Activated T-cell treated with anti-CD3 and anti-CD28 coated beads, Interleukin-2, amount 50 U/mL, for 48 hours (primary cell): ENCODE data around the gene DOCK2.

Experiments used
- DNase-seq, 2 experiments: peaks; one replicate each; pipeline ENCODE4 v3.0.0-alpha.2; 2020

The DOCK2 gene

DNA sequence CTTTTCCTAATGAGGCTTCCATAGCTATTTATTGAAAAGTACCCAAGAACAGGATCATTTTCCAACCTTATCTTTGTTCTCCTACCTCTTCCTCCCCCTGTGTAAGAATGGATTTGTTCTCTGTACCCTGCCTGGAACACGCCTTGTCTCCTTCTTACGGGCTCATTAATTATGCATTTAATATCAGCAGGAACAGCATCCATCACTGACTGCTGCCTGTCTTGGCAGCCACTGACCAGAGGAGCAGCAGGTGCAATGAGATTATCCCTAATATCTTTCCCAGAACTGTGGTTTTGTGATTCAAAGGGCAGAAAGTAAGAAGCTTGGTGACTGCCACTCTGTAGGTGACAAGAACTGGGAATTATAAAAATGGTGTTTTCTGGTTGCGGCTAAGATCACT, 362.5 kb downstream of the DOCK2 start:
- DNase-seq: no peak

DNA sequence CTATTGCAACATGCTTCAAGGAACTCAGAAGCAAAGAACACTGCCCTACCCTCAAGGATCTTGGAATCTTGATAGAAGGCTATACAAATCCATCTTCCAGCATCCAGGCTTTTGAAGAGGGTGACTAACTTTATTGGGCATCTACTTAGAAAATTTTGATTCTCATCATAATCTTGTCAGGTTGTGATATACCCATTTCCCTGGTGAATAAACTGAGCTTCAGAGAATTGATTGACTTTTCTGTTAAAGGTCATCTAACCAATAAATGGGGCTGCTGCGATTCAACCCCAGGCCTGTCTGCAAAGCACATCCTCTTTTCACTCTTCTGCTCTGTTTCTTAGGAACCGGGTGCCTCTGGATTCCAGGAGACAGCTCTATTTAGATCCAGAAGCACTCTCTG, 363.1 kb downstream of the DOCK2 start:
- DNase-seq: no peak

DNA sequence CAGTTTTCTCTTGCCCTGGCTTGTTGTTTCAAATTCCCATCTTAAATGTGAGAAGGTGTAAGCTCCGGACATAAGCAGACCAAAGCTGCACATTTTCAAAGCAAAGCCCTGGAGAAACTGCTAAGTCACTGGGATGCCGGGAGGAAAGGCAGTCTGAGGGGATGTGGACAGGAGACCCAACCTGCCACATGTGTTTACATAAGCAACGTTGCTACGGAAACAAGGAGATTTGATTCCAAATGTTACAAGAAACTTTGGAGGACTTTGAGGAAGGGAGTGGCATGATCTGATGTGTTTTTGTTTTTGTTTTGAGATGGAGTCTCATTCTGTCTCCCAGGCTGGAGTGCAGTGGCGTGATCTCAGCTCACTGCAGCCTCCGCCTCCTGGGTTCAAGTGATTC, 368.9 kb downstream of the DOCK2 start:
- no peak for DNase-seq

DNA sequence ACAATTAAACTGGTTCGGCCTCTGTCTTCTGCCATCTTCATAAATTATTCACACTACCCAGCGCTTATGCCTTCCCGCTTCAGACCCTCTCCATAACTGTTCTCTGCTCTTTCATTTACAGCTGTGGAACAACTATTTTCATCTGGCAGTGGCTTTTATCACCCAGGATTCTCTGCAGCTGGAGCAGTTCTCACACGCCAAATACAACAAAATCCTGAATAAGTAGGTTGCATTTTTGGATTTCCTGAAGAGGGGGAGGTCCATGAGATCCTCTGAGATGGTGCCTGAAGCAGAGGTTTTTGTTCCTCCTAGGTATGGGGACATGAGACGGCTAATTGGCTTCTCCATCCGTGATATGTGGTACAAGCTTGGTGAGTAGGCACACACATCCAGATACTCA, 371.3 kb downstream of the DOCK2 start:
- no peak for DNase-seq

DNA sequence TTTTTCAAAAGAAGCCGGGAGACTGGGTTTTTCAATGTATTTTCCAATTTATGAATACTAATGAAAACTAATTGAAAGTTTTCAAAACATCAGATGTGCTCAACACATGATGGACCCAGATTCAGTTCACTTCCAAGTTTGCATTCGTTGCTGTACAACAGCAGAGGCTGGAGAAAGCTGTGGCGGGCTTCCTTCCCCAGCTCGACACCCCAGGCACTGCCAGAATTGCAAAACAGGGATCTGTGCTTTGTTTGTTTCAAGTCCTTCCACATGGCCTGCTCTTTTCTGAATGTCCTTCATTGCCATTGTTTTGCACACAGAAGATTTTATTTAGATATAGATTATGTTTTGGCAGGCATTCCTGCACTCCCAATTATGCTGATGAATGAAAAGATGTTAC, 373.5 kb downstream of the DOCK2 start:
- DNase-seq: no peak

DNA sequence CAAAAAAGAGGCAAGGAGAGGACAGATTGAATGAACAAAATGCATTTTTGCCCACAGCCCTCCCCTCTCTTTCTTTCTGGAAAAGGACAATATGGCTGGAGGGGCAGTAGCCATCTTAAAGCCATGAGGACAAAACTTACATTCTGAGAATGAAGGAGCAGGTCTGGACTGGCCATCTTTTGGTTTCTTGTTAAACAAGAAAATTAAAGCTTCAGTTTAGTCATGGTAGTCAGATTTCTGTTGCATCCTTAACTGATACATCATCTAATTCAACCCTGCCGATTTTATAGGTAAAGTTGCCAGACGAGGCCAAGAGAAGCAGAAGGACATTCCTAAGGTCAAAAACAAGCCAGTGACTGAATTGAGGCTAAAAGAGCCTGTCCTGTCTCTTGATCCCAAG, 374.7 kb downstream of the DOCK2 start:
- DNase-seq: no peak

DNA sequence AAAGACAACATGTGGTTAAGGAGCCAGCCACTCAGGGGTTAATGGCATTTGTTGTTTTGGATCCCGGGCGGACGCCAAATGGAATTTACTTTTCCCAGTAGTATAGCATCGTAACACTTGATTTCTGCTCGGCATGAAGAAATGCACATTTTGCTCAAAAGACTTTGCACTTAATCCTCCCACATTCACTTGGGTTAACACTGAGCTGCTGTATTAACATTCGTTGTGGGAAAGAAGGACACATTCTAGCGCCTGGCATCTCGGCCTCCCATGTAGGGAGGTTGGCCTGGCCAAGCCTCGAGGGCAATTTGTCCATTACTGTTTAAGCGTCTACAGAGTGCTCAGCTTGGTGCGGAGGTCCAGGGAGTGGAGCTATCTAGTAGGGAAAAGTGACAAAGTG, 375.5 kb downstream of the DOCK2 start:
- no peak for DNase-seq

DNA sequence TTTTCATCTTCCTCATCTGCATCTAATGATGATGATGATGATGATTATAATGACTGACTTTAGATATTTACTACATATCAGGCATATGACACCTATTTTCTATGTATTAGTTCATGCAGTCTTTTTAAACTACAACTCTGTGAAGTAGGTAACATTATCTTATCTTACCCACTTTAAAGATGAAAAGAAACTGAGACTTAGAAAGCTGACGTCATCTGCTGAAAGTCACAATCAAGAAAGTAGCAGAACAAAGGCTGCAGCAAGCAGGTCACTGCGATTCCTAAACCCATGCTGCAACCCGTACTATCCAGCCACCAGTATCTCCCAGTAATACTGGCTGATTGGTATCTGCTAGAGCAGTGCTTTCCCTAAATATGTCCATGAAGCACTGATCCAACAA, 383.3 kb downstream of the DOCK2 start:
- no peak for DNase-seq

DNA sequence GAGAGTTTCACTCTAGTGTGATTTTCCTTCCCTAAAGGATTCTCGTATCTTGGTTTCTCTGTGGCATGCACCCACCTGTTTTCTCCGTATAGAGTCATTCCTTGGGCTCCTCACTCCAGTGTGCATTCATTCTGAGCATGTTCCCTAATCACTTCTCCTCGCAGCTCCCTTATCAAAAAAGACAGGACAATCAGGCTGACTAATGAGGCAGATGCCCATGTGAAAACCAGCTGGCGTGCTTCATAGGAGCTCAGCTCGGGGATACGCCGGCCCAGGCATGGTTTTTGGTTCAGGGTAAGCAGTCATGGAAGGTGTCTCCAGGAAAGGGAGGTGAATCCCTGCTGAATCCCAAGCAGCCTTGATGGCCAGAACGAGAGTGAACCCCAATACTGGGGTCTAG, 384.4 kb downstream of the DOCK2 start:
- no peak for DNase-seq

DNA sequence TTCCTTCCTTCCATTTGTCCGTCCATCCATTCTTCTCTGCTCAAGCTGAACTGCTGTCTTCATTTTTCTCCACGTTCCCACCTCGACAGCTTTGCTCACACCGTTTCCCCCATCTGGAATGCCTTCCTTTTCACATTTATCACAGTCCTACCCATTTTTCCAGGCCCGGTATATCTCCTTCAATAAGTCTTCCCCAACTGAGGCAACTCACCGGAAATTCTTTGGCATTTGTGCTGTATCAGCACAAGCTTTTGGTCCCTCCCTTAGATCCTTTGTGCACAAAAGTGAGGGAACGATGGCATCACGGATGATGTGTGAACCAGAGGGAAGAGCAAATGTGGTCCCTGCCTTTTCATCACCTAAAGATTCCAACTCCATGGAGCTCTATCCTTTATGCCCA, 388.8 kb downstream of the DOCK2 start:
- no peak for DNase-seq

DNA sequence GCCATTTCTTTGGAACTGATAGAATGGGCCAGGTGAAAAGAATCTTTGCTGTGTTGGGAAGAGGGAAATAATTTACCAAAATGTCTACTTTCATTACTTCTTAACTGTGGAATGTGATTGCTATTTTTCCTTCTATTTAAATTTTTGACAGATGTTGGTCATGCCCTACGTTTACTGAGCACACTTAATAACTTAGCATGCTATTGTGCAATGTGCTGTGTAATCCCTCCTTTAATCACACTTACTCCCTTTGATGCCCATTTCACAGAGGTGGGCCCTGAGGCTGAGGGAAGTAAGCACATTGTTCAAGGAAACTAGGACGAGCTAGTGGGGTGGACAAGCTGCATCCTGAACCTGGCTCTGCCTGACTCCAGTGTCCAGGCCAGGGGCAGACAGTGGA, 391.0 kb downstream of the DOCK2 start:
- no peak for DNase-seq

DNA sequence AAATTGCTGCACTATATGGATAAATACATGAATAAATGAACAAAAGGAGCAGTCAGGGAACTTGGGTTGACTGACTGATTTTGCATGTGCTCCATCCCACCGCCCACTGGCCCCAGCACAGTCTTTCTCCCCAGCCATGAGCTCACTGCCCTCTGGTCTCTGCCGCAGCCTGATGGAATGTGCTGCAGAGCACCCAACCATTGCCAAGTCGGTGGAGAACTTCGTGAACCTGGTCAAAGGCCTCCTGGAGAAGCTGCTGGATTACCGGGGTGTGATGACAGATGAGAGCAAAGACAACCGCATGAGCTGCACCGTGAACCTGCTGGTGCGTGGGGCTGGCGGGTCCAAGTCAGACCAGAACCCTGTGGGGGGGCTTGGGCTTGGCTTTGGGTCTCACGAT, 397.2 kb downstream of the DOCK2 start:
- DNase-seq: no peak

DNA sequence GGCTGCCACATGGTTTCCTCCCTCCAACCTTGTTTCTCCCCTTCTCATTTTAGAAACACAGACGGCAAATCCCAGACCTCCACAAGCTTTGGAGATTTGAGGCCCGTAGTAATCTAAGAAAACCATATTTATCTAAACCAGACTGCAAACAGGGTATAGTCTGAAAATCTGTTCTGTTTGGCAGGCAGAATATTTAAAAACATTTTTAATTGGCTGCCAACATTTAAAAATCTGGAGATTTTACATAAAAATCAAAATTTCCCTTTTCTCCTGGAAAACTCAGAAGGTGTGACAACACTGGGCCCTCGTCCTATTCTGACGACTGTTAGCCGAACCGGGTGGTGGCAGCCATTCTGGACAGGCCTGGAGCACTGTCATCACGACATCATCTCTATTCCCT, 401.2 kb downstream of the DOCK2 start:
- no peak for DNase-seq

DNA sequence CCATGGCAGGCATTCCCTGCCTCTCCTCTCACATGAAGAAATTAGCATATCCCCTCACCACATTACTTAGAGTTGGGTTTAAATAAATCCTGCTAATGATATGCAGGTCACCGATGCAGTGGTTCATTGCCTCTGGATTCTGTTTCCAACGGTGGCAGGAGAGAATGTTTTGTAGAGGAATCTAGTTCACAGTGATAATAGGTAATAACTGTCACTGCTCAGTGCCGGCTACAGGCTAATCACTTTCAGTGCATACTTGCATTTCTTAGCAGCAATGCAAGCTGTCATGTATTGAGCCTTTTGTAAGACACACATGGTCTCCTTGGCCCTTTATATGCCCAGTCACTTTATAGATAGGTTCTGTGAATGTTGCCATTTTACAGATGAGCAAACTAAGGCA, 402.8 kb downstream of the DOCK2 start:
- no peak for DNase-seq

DNA sequence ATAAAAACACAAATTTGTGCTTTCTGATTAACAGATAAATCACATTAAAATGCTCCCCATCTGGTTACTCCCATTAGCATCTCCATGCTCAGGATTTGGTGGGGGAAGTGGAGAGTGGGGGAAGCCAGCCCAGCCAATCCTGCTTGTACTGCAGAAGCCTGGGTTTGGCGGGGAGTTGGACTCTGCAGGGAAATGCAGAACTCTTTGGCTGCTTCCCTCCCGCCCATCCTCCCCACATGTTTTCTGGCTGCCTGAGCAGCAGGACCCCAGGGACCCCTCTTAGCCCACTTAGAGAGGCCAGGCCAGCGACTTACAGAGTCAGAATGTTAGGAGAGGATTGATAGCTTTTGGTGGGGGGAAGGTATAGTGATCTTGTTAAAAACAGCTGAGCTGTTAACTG, 409.2 kb downstream of the DOCK2 start:
- no peak for DNase-seq

DNA sequence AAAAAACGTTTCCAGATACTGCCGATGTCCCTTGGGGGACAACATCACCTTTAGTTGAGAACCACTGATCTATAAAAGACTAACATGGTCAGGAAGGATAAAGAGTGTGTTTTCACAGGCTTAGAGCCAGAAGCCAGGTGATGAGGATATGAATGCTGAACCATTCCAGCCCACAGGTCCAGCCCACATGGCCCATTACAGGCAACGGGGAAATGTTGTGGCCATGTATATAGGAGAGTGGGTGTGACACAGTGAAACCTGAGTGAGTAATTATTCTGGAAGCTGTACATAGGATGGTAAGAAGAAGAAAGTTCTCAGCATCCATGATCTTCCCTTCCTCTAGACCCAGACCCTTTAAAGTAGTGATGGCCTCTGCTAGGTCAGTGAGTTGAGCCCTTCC, 412.6 kb downstream of the DOCK2 start:
- no peak for DNase-seq

DNA sequence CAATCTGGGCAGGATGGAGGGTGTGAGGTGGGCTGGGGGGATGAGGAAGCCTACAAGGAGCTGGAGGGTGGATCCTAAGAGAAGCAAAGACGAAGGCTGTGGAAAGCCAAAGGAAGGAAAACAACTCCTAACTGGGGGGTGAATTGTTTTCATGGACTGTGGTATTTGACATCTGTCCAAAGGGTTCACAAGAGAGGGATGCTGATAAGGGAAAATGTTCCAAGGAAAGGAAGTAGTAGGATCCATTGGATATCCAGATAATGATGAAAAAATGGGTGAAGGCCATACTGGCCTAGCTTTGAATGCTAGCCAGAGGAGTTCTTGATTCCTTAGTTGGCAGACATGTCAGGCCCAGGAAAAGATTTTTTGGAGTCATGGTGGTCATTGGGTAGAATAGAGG, 416.8 kb downstream of the DOCK2 start:
- DNase-seq: no peak

DNA sequence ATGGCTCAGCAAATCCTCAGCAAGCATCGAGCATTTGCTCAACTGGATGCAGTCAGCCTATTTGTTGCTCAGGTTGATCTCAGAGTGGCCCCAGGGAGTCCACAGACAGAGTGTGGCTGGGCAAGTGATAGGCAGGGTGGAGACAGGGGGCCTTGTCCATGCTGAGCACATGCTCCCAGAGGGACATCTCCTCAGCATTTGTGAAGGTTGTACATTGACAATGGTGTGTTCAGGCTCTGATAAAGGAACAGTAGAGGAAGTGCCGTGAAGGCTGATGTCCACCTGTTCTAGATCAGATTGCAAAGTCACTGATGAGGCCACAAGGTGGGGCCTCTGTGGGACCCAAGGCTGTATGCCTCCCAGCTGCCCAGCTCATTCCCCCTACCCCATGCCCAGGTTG, 418.5 kb downstream of the DOCK2 start:
- no peak for DNase-seq

DNA sequence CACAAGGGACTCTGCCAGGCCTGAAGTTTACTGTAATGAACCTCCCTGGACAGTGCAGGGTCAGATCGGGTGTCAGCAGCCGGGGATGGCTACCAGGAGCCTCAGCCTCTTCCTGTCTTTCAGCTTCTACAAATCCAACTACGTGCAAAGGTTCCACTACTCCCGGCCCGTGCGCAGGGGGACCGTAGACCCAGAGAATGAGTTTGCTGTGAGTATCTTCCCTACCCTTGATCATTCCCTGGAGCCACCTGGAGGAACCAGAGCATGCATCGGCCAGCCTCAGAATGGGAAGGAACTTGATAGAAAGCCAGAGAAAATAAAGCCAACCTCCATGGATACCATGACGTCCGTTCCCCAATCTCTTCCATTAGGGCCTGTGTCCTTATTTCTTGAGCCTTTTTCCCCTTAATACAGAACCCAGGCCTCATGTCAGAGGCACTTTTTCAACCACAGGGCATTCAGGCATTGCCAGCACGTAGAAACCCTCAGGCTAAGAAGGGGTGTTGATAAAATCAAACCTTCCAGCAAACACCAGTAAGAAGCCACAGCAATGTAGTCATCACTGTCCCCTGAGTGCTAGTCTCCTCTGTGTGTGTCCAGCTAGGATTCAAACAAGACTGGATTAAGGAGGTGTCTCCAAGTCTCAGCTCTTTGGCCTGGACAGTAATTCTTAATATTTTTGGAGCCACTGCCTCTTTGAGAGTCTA, 419.6 kb downstream of the DOCK2 start:
- DNase-seq: no peak

DNA sequence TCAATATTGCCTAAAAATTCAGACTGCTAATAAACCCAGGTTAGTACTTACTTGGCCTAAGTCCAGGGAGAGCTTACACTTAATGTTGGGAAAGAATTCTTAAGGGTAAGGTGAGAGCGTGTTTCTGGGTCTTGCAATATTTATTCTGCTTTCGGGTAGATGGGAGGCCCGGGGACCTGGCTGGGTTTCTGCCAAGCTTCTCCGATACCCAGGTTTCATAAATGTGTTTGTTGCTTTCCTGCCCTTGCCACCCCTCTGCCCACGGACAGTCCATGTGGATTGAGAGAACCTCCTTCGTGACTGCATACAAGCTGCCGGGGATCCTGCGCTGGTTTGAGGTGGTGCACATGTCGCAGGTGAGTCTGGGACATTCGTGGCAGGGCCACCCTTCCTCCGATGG, 420.2 kb downstream of the DOCK2 start:
- DNase-seq: no peak

DNA sequence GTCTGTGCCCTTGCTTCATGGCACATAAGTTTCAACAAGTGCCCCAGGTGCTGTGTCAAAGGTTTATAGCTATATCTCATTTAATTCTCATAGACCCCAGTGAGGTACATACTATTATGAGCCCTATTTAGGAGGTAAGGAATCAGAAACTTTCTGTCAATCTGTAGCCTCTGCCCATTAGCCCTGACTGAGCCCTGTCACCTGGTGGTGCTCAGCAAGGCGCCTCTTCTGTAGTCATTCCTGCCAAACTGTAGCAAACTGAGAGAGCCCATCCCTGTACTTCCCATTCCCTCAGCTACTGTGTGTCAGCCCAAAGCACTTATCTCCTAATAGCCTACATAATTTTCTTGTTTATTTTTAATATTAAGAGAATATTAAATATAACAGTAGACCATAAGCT, 422.1 kb downstream of the DOCK2 start:
- DNase-seq: no peak

DNA sequence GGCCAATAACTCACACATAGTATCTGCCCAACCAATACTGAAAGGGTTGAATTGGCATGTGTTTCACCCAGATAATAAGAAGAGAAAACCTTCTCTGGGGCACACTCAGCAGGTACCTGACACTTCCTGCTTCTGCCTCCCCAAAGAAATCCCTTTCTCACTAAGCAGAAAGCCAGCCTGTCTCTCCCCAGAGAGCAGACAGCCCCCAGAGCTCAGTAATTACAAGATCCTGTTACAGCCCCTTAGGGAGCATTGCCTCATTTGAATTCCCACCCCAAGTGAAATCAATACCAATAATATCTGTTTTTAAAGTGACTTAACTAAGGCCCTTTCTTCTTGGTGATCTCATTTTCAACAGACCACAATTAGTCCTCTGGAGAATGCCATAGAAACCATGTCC, 430.1 kb downstream of the DOCK2 start:
- no peak for DNase-seq

DNA sequence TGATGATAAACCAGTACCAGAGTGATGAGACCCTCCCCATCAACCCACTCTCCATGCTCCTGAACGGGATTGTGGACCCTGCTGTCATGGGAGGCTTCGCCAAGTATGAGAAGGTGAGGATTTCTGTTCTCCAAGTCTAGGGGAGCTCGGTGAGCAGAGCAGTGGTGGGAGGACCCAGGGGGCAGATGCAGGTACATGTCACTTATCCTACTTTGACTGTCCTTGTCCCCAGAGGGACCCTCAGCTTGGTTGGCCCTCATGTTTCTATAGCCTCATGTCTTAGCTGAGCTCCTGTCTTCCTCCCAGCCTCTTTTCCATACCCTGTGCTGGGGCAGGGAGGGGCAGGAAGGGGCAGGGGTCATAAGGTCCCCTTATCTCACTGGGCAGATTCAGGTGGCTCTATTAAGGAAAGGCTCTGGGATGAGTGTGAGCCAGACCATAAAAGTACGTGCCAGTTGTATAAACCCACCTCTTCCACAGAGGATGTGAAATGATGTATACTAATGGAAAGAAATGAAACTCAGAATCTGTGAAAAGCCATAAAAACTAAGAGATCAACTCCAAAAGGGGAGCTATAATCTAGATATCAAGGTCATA, 430.6 kb downstream of the DOCK2 start:
- no peak for DNase-seq

DNA sequence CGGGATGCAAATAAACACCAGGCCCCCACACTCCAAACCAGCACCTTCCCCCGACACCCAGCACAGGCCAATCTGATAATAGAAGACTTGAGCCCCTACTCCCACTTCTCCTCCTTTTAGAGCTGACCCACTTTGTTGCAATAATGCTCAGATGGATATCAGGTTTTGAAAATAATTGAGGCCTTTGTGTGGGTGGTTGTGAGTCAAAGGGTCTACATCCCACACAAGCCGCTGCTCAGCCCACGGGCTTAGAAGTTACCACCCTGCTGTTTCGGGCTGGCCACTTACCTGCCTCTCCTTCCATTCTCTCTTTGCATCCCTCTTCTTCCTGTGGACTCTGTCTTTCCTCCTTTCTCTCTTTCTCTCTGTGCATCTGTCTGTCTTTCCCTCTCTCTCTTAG, 432.4 kb downstream of the DOCK2 start:
- DNase-seq: no peak
